Kidney (tissue), 14 donors: ENCODE data around the gene SYNE3. TPM values are rescaled to one million over a fixed set of nuclear protein-coding genes. Genes with fewer than 3 reads are reported as not detected.
A peak's percentile ranks its signal among the peaks of the same experiment; 100 is the strongest.

Experiments used
- DNase-seq, 5 donors: peaks; one replicate each; pipeline ENCODE4 v3.0.0-alpha.2; 2013 to 2020
- FAIRE-seq: peaks from 2 replicates; lab custom pipeline; 2012; peaks lifted over from hg19 to GRCh38; lab: Jason Lieb, UNC
- H3K27ac ChIP-seq, 2 donors: one replicate each; pipeline ENCODE4 v1.7.0; 2013; ENCODE audit warnings: low read depth in 2 of 2, low read length in 2 of 2, inconsistent platforms in 1 of 2
- H3K27me3 ChIP-seq: one replicate; pipeline ENCODE4 v1.7.1; 2013; ENCODE audit warnings: low read length, inconsistent platforms; ENCODE audit not compliant: control insufficient read depth, insufficient read depth
- H3K36me3 ChIP-seq, 3 donors: one replicate each; pipeline versions ENCODE4 v1.7.0 to v1.7.1; 2013; ENCODE audit warnings: low read length in 3 of 3, control low read depth in 1 of 3, inconsistent platforms in 1 of 3; ENCODE audit not compliant: insufficient read depth in 3 of 3, control insufficient read depth in 2 of 3
- H3K4me1 ChIP-seq, 3 donors: one replicate each; pipeline versions ENCODE4 v1.7.0 to v1.7.1; 2013; ENCODE audit warnings: low read length in 3 of 3, inconsistent platforms in 1 of 3, low read depth in 1 of 3; ENCODE audit not compliant: control insufficient read depth in 2 of 3, insufficient read depth in 2 of 3
- H3K4me3 ChIP-seq, 3 donors: one replicate each; pipeline versions ENCODE4 v1.7.0 to v1.8.1; 2013; ENCODE audit warnings: low read length in 3 of 3, control low read depth in 1 of 3, inconsistent platforms in 1 of 3
- H3K9ac ChIP-seq, 3 donors: one replicate each; pipeline versions ENCODE4 v1.7.0 to v1.7.1; 2013; ENCODE audit warnings: low read length in 3 of 3, control low read depth in 1 of 3, inconsistent platforms in 1 of 3
- H3K9me3 ChIP-seq, 3 donors: one replicate each; pipeline versions ENCODE4 v1.7.0 to v1.7.1; 2013; ENCODE audit warnings: low read length in 3 of 3, control low read depth in 1 of 3, inconsistent platforms in 1 of 3; ENCODE audit not compliant: control insufficient read depth in 2 of 3, insufficient read depth in 1 of 3
- CTCF ChIP-seq: IDR thresholded peaks from 3 replicates; pipeline ENCODE4 v1.5.1; 2012; ENCODE audit warnings: mild to moderate bottlenecking, moderate library complexity, borderline replicate concordance; ENCODE audit not compliant: insufficient read depth; ENCODE audit errors: extremely low read depth
- intact Hi-C: fragments of 100-400 bp; cut with DNase I; formaldehyde crosslinking; loops from one replicate; pipeline ENCODE4 v1.11.1; 2022
- polyA plus RNA-seq: library from polyadenylated mRNA; stranded (reverse); fragments of 350-450 nt; fragmentation: Illumina TruSeq; extraction: RNeasy Lipid Tissue Mini Kit (QIAGEN cat#74804); gene quantifications from one replicate; pipeline ENCODE4 v1.2.3, GENCODE V29; 2014; ENCODE audit warnings: low read depth, low replicate concordance; ENCODE audit not compliant: insufficient read depth
- total RNA-seq: library from RNA; stranded (reverse); fragmentation: NEBNext Ultra II Directional; extraction: Animal tissue kit (Norgen Biotek cat#: 25700); gene quantifications from one replicate; pipeline ENCODE4 v1.2.1, GENCODE V29; 2021
- donor health status: control.
- donor health status: control.
- donor health status: control.
- donor health status: control.
- donor health status: control.
- donor health status: DM: yes; HTN: yes; CAD: no.
- donor health status: Normal renal cell carcinoma (clear cell type).

The SYNE3 gene
- total and polyA plus RNA-seq, 2 donors from 2014 or later: 0.54 to 18.5 TPM

GRCh38 chr14:95521001-95521400 is 4.6 kb upstream of the SYNE3 start:
- H3K9ac ChIP-seq: no peak overlapping the region
- DNase-seq (peak in 1 of 5 donors; percentile 24), FAIRE-seq (no peak)
- no peak overlapping the region for H3K27ac ChIP-seq
- peaks cover 3% of the 10 kb centered on the region for H3K27me3 ChIP-seq
- peaks cover 0 to 16% (median 13%) of the 10 kb centered on the region in 3 donors for H3K4me1 ChIP-seq
- H3K9me3 ChIP-seq: no peaks in the 10 kb centered on the region
- intact Hi-C loops: no loop called here
- no peaks in the 10 kb centered on the region for H3K36me3 ChIP-seq
- H3K4me3 ChIP-seq: no peak overlapping the region
- TF ChIP-seq CTCF: no peak

- peaks cover 0 to 20% (median 10%) of the 10 kb centered on the region in 3 donors for H3K4me1 ChIP-seq
- intact Hi-C loops: no loop called here
- peaks cover 3% of the 10 kb centered on the region for H3K27me3 ChIP-seq
- H3K4me3 ChIP-seq: no peak overlapping the region
- H3K9ac ChIP-seq: no peak overlapping the region
- FAIRE-seq (no peak), DNase-seq (peak in 1 of 5 donors; percentile 14)
- no peak for TF ChIP-seq CTCF
- peak overlapping the region in 1 of 2 donors; percentile 51 for H3K27ac ChIP-seq
- H3K36me3 ChIP-seq: no peaks in the 10 kb centered on the region
- no peaks in the 10 kb centered on the region for H3K9me3 ChIP-seq
These were observed 3.9 kb upstream of the SYNE3 start for GRCh38 chr14:95520346-95520745.

GRCh38 chr14:95519699-95520098 is 3.2 kb upstream of the SYNE3 start:
- no peak overlapping the region for H3K27ac ChIP-seq
- H3K9ac ChIP-seq: no peak overlapping the region
- intact Hi-C loops: no loop called here
- DNase-seq: peak in 2 of 5 donors; percentile 20 to 80
- no peak overlapping the region for H3K4me3 ChIP-seq
- peaks cover 0 to 24% (median 10%) of the 10 kb centered on the region in 3 donors for H3K4me1 ChIP-seq
- H3K9me3 ChIP-seq: no peaks in the 10 kb centered on the region
- no peak for FAIRE-seq
- TF ChIP-seq CTCF: no peak
- no peaks in the 10 kb centered on the region for H3K36me3 ChIP-seq
- peaks cover 3% of the 10 kb centered on the region for H3K27me3 ChIP-seq
